ENCODE measurements around the gene FIGLA. TPM values are rescaled to one million over a fixed set of nuclear protein-coding genes. Genes with fewer than 3 reads are reported as not detected.

The FIGLA gene
- total RNA-seq, 4 donors from 2014 or later, result not detected

DNA sequence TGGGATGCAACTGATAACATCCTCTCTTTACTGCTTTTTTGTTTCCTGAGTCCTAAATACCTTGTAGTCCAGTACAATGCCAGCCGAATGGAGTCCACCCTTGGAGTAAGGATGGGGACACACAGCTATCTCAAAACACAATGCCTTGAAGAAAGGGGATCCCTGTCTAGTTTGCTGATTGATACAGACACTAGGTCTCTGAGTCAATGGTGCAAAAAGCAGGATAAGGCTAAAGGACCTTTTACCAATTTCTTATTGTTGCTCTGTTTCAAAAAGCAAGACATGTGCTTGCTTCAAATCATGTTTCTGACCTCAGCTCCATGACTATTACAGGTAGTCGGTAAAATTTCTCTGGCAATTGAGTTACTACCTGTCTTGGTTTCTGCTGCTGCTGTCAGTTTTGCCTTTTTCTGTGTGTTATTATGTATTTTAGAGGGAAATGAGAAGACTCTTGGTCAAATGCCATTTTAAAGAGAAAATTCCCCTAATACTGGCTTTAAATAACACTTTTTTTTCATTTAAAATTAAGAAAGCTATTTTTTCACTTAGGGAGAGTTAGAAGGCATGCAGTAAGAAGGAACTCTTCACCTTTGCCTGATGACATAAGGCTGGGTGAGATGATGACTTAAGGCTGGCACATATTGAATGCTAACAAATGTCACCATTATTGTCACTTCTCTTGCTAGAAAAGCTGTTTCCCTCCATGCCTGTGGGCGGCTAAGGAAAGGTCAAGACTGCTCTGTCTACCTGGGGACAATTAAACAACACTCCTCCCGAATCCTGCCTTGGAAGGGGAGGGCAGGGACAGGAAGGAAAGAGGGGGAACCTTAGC is 4.9 kb upstream of the FIGLA start:
- peaks cover 3% of the 10 kb centered on the region for H3K4me1 ChIP-seq
- H3K9me3 ChIP-seq, result peaks cover 6% of the 10 kb centered on the region
- TF ChIP-seq EP300 (IDR thresholded peaks at IDR 0.05), result no peak
- no peak for TF ChIP-seq POLR2AphosphoS5 (IDR thresholded peaks at IDR 0.05)
- TF ChIP-seq, protein P1, sequence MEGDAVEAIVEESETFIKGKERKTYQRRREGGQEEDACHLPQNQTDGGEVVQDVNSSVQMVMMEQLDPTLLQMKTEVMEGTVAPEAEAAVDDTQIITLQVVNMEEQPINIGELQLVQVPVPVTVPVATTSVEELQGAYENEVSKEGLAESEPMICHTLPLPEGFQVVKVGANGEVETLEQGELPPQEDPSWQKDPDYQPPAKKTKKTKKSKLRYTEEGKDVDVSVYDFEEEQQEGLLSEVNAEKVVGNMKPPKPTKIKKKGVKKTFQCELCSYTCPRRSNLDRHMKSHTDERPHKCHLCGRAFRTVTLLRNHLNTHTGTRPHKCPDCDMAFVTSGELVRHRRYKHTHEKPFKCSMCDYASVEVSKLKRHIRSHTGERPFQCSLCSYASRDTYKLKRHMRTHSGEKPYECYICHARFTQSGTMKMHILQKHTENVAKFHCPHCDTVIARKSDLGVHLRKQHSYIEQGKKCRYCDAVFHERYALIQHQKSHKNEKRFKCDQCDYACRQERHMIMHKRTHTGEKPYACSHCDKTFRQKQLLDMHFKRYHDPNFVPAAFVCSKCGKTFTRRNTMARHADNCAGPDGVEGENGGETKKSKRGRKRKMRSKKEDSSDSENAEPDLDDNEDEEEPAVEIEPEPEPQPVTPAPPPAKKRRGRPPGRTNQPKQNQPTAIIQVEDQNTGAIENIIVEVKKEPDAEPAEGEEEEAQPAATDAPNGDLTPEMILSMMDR (IDR thresholded peaks at IDR 0.05), result no peak
- no peaks in the 10 kb centered on the region for H3K36me3 ChIP-seq
- DNase-seq (ENCODE audit: low spot score in 2 of 2), result no peak
- peaks cover 47% of the 10 kb centered on the region for H3K27me3 ChIP-seq
- no peak overlapping the region for H3K27ac ChIP-seq
- H3K4me3 ChIP-seq, result no peak overlapping the region
- whole genome bisulfite sequencing, result 70% methylated on average over 4 of the region's 4 CpGs

- no peak for DNase-seq (ENCODE audit: low spot score in 2 of 2)
- H3K36me3 ChIP-seq, result no peaks in the 10 kb centered on the region
- H3K4me3 ChIP-seq, result no peak overlapping the region
- TF ChIP-seq POLR2A (IDR thresholded peaks at IDR 0.05) (no peak), EP300 (IDR thresholded peaks at IDR 0.05) (no peak), POLR2AphosphoS5 (IDR thresholded peaks at IDR 0.05) (no peak)
- TF ChIP-seq, protein P1 (IDR thresholded peaks at IDR 0.05), result no peak
- H3K27ac ChIP-seq, result no peak overlapping the region
- peaks cover 59% of the 10 kb centered on the region for H3K27me3 ChIP-seq
- peaks cover 14% of the 10 kb centered on the region for H3K4me1 ChIP-seq
- 86% methylated on average over 2 of the region's 2 CpGs for WGBS
- no peaks in the 10 kb centered on the region for H3K9me3 ChIP-seq
Measured at GRCh38 chr2:70793450-70793849, 3.0 kb upstream of the FIGLA start.

- DNase-seq (ENCODE audit: low spot score in 2 of 2), result no peak
- H3K4me1 ChIP-seq, result peaks cover 14% of the 10 kb centered on the region
- WGBS, result 6% methylated on average over 24 of the region's 33 CpGs
- no peaks in the 10 kb centered on the region for H3K9me3 ChIP-seq
- H3K4me3 ChIP-seq, result peak overlapping the region; percentile 41
- no peaks in the 10 kb centered on the region for H3K36me3 ChIP-seq
- TF ChIP-seq POLR2A (IDR thresholded peaks at IDR 0.05), result no peak
- no peak for TF ChIP-seq EP300 (IDR thresholded peaks at IDR 0.05)
- TF ChIP-seq POLR2AphosphoS5 (IDR thresholded peaks at IDR 0.05), result no peak
- TF ChIP-seq, protein P1 (IDR thresholded peaks at IDR 0.05), result peak; percentile 1 to 50
- H3K27me3 ChIP-seq, result peaks cover 68% of the 10 kb centered on the region
- no peak overlapping the region for H3K27ac ChIP-seq
Measured at GRCh38 chr2:70789304-70790135, 923 bp downstream of the FIGLA start.

GRCh38 chr2:70785137-70785911 is 5.1 kb downstream of the FIGLA start:
- peaks cover 11% of the 10 kb centered on the region for H3K4me1 ChIP-seq
- H3K9me3 ChIP-seq, result no peaks in the 10 kb centered on the region
- H3K36me3 ChIP-seq, result no peaks in the 10 kb centered on the region
- TF ChIP-seq, protein P1 (IDR thresholded peaks at IDR 0.05), result peak in 1 of 2 donors; percentile 14
- TF ChIP-seq POLR2A (IDR thresholded peaks at IDR 0.05) (no peak), POLR2AphosphoS5 (IDR thresholded peaks at IDR 0.05) (no peak)
- H3K27ac ChIP-seq, result no peak overlapping the region
- no peak overlapping the region for H3K4me3 ChIP-seq
- H3K27me3 ChIP-seq, result peaks cover 39% of the 10 kb centered on the region
- no peak for DNase-seq (ENCODE audit: low spot score in 2 of 2)
- 12% methylated on average over 7 of the region's 7 CpGs for WGBS

Measured in suprapubic skin (tissue), 4 donors.